Peyer's patch (tissue), 4 donors: ENCODE measurements around the gene ETF1.

Experiments
- CTCF ChIP-seq, 6 experiments: fragments of 450-650 bp in 4 of 6; fragments of 200-600 bp in 2 of 6; sonication (generic) in 1 of 6; IDR thresholded peaks; one replicate each; pipeline ENCODE4 v1.5.1; 2017 to 2019; ENCODE audit warnings: antibody characterized with exemption in 6 of 6, mild to moderate bottlenecking in 3 of 6, moderate library complexity in 1 of 6
- POLR2A ChIP-seq, 2 donors: fragments of 450-650 bp; IDR thresholded peaks; one replicate each; pipeline ENCODE4 v1.5.1; 2017; ENCODE audit warnings: antibody characterized with exemption in 2 of 2, mild to moderate bottlenecking in 2 of 2, moderate library complexity in 2 of 2

- TF ChIP-seq CTCF (IDR thresholded peaks at IDR 0.05) (no peak), POLR2A (IDR thresholded peaks at IDR 0.05) (no peak)
These were observed 81.5 kb downstream of the ETF1 start for GRCh38 chr5:138461343-138462125.
